ENCODE measurements around the gene SWI5. TPM values are rescaled to one million over a fixed set of nuclear protein-coding genes. Genes with fewer than 3 reads are reported as not detected.

SWI5 gene
- total and polyA plus RNA-seq, 12 donors = 13.9 to 46.3 (median 20.8) TPM

- Histone ChIP-seq H3K9me3 (no peaks in the 10 kb centered on the region), H3K27me3 (no peaks in the 10 kb centered on the region), H3K4me3 (no peak overlapping the region), H3K4me1 (no peaks in the 10 kb centered on the region), H3K27ac (no peak overlapping the region), H3K36me3 (peaks cover 0 to 57% (median 4%) of the 10 kb centered on the region in 9 donors)
- intact Hi-C loops (cut with DNase I) = no loop called here
- DNase-seq = no peak
- TF ChIP-seq CTCF (IDR thresholded peaks at IDR 0.05) = no peak
- no peak for ATAC-seq
- 84 to 87% methylated on average over 11 of the region's 11 CpGs for WGBS, 2 donors
Measured at GRCh38 chr9:128333451-128333869, 57.4 kb downstream of the SWI5 start.

GRCh38 chr9:128335161-128335560, 59.1 kb downstream of the SWI5 start:
- Histone ChIP-seq H3K27me3 (no peaks in the 10 kb centered on the region), H3K4me1 (peaks cover 0 to 7% (median 4%) of the 10 kb centered on the region in 9 donors), H3K9me3 (no peaks in the 10 kb centered on the region), H3K36me3 (peaks cover 0 to 43% (median 4%) of the 10 kb centered on the region in 9 donors), H3K27ac (no peak overlapping the region), H3K4me3 (no peak overlapping the region)
- no peak for ATAC-seq
- 83 to 88% methylated on average over 7 of the region's 7 CpGs for WGBS, 2 donors
- TF ChIP-seq CTCF (IDR thresholded peaks at IDR 0.05) = no peak
- intact Hi-C loops (cut with DNase I) = no loop called here
- DNase-seq = no peak

- no peak for ATAC-seq
- no peak for DNase-seq
- no peak for TF ChIP-seq CTCF (IDR thresholded peaks at IDR 0.05)
- Histone ChIP-seq H3K4me1 (peaks cover 0 to 8% (median 6%) of the 10 kb centered on the region in 9 donors), H3K36me3 (peaks cover 0 to 38% (median 4%) of the 10 kb centered on the region in 9 donors), H3K4me3 (no peak overlapping the region), H3K27ac (no peak overlapping the region), H3K27me3 (no peaks in the 10 kb centered on the region), H3K9me3 (no peaks in the 10 kb centered on the region)
- 94 to 96% methylated on average over 2 of the region's 2 CpGs for whole genome bisulfite sequencing, 2 donors
- intact Hi-C loops (cut with DNase I) = no loop called here
Measured at GRCh38 chr9:128335914-128336313, 59.8 kb downstream of the SWI5 start.

- DNase-seq (no peak), ATAC-seq (no peak)
- 92 to 94% methylated on average over 7 of the region's 7 CpGs for WGBS, 2 donors
Measured at GRCh38 chr9:128337936-128338335, 61.9 kb downstream of the SWI5 start.

More at GRCh38 chr9:128337936-128338335, 61.9 kb downstream of the SWI5 start:
- Histone ChIP-seq H3K4me1 (peaks cover 0 to 18% (median 13%) of the 10 kb centered on the region in 9 donors), H3K4me3 (no peak overlapping the region), H3K27me3 (no peaks in the 10 kb centered on the region), H3K36me3 (peaks cover 0 to 31% (median 6%) of the 10 kb centered on the region in 9 donors), H3K27ac (no peak overlapping the region), H3K9me3 (no peaks in the 10 kb centered on the region)
- intact Hi-C loops (cut with DNase I) = no loop called here
- TF ChIP-seq CTCF (IDR thresholded peaks at IDR 0.05) = no peak

Small RNA genes lying within 50 kb of the gene (microRNA-seq; reads per million reads assigned to microRNA genes)
- gene MIR199B = 573 to 1,282 reads per million in 2 donors
- 0 to 0.51 reads per million in 2 donors for gene MIR3154

Other genes starting within 250 kb of the SWI5 start
- gene NAIF1, start 209.0 kb upstream of the SWI5 start, total RNA-seq = 1 to 10 TPM; 3.2 to 7.0 (median 5.5) TPM
- gene NAIF1, start 209.0 kb upstream of the SWI5 start, polyA plus RNA-seq = 1 to 10 TPM; 4.4 to 7.2 TPM
- gene SLC25A25, start 208.0 kb upstream of the SWI5 start, total RNA-seq = 10 to 100 TPM in 3 of 10 donors, 1 to 10 TPM in 7; 3.6 to 20.7 (median 7.5) TPM
- 1 to 10 TPM; 2.3 to 4.8 TPM for gene SLC25A25, start 208.0 kb upstream of the SWI5 start, polyA plus RNA-seq
- 100 to 1,000 TPM; 117 to 166 (median 148) TPM for gene PTGES2, start 148.5 kb upstream of the SWI5 start, total RNA-seq
- 100 to 1,000 TPM; 132 to 147 TPM for gene PTGES2, start 148.5 kb upstream of the SWI5 start, polyA plus RNA-seq
- 1 to 10 TPM in 1 of 10 donors, under 1 TPM in 4, not detected in 5; 0.34 to 2.7 (median 0.45) TPM for gene LCN2, start 126.8 kb upstream of the SWI5 start, total RNA-seq
- 1 to 10 TPM in 1 of 2 donors, under 1 TPM in 1; 0.62 to 1.5 TPM for gene LCN2, start 126.8 kb upstream of the SWI5 start, polyA plus RNA-seq
- gene BBLN, start 116.0 kb upstream of the SWI5 start, total RNA-seq = 10 to 100 TPM; 29.5 to 58.2 (median 36.1) TPM
- 100 to 1,000 TPM in 1 of 2 donors, 10 to 100 TPM in 1; 70.2 to 159 TPM for gene BBLN, start 116.0 kb upstream of the SWI5 start, polyA plus RNA-seq
- gene CIZ1, start 84.7 kb upstream of the SWI5 start, total RNA-seq = 10 to 100 TPM; 63.0 to 96.0 (median 76.7) TPM
- 10 to 100 TPM; 39.7 to 70.2 TPM for gene CIZ1, start 84.7 kb upstream of the SWI5 start, polyA plus RNA-seq
- 1 to 10 TPM; 2.1 to 7.7 (median 3.9) TPM for gene DNM1, start 72.9 kb upstream of the SWI5 start, total RNA-seq
- gene DNM1, start 72.9 kb upstream of the SWI5 start, polyA plus RNA-seq = 10 to 100 TPM in 1 of 2 donors, 1 to 10 TPM in 1; 2.5 to 13.7 TPM
- gene GOLGA2, start 269 bp upstream of the SWI5 start, total RNA-seq = 100 to 1,000 TPM in 1 of 10 donors, 10 to 100 TPM in 9; 78.0 to 101 (median 89.1) TPM
- gene GOLGA2, start 269 bp upstream of the SWI5 start, polyA plus RNA-seq = 10 to 100 TPM; 85.7 to 91.8 TPM
- 10 to 100 TPM; 32.8 to 50.3 (median 44.2) TPM for gene TRUB2, start 46.2 kb downstream of the SWI5 start, total RNA-seq
- 10 to 100 TPM; 18.0 to 27.4 TPM for gene TRUB2, start 46.2 kb downstream of the SWI5 start, polyA plus RNA-seq
- gene COQ4, start 46.6 kb downstream of the SWI5 start, total RNA-seq = 10 to 100 TPM; 26.5 to 35.8 (median 30.0) TPM
- gene COQ4, start 46.6 kb downstream of the SWI5 start, polyA plus RNA-seq = 10 to 100 TPM; 36.3 to 42.8 TPM
- gene SLC27A4, start 64.3 kb downstream of the SWI5 start, total RNA-seq = 10 to 100 TPM in 9 of 10 donors, 1 to 10 TPM in 1; 10.0 to 26.3 (median 15.5) TPM
- gene SLC27A4, start 64.3 kb downstream of the SWI5 start, polyA plus RNA-seq = 10 to 100 TPM; 35.0 to 37.2 TPM
- gene URM1, start 95.1 kb downstream of the SWI5 start, total RNA-seq = 10 to 100 TPM; 39.2 to 64.3 (median 51.2) TPM
- gene URM1, start 95.1 kb downstream of the SWI5 start, polyA plus RNA-seq = 10 to 100 TPM; 18.7 to 75.7 TPM
- 10 to 100 TPM in 5 of 10 donors, 1 to 10 TPM in 5; 3.5 to 30.4 (median 10.0) TPM for gene CERCAM, start 144.6 kb downstream of the SWI5 start, total RNA-seq
- 10 to 100 TPM; 10.6 to 11.3 TPM for gene CERCAM, start 144.6 kb downstream of the SWI5 start, polyA plus RNA-seq
- gene ODF2, start 179.7 kb downstream of the SWI5 start, total RNA-seq = 10 to 100 TPM; 10.9 to 17.1 (median 14.8) TPM
- 10 to 100 TPM; 13.2 to 19.7 TPM for gene ODF2, start 179.7 kb downstream of the SWI5 start, polyA plus RNA-seq
- 10 to 100 TPM; 15.0 to 24.5 (median 19.9) TPM for gene GLE1, start 228.4 kb downstream of the SWI5 start, total RNA-seq
- 10 to 100 TPM; 10.5 to 12.4 TPM for gene GLE1, start 228.4 kb downstream of the SWI5 start, polyA plus RNA-seq

Data from heart right ventricle (tissue), 16 donors.